Measurements from ENCODE around the gene HSPA4L.

The HSPA4L gene

GRCh38 chr4:127771535-127772275 lies 10.4 kb upstream of the HSPA4L start:
- Histone ChIP-seq H3K4me2 (ENCODE audit: low read depth, low read length, poor library complexity, severe bottlenecking) (no peak overlapping the region), H3K27ac (ENCODE audit: low read depth, low read length) (no peak overlapping the region), H2AFZ (ENCODE audit: low read depth, low read length, severe bottlenecking) (no peak overlapping the region), H3K9ac (ENCODE audit: low read length) (no peak overlapping the region), H3K27me3 (ENCODE audit: low read length) (no peaks in the 10 kb centered on the region), H3K4me3 (ENCODE audit: insufficient read depth, low read length, poor library complexity, severe bottlenecking) (no peak overlapping the region), H3K79me2 (ENCODE audit: insufficient read depth, low read length) (no peaks in the 10 kb centered on the region), H3K9me3 (ENCODE audit: insufficient read depth, low read length) (no peaks in the 10 kb centered on the region), H3K9me2 (replicated peaks; ENCODE audit: insufficient read depth, low read length) (no peaks in the 10 kb centered on the region), H4K20me1 (ENCODE audit: low read depth, low read length) (no peaks in the 10 kb centered on the region), H3K36me3 (ENCODE audit: low read length) (no peaks in the 10 kb centered on the region), H3F3A (ENCODE audit: insufficient read depth) (no peaks in the 10 kb centered on the region)
- TF ChIP-seq EZH2phosphoT487 (conservative IDR thresholded peaks at IDR 0.05; ENCODE audit: low read length) (no peak), CTCF (IDR thresholded peaks at IDR 0.05; ENCODE audit: insufficient read depth, low read length, poor library complexity, severe bottlenecking) (no peak)

- no peaks in the 10 kb centered on the region for H3K79me2 ChIP-seq (ENCODE audit: insufficient read depth, low read length)
- H3K9me2 ChIP-seq (replicated peaks; ENCODE audit: insufficient read depth, low read length) = no peaks in the 10 kb centered on the region
- no peaks in the 10 kb centered on the region for H3K9me3 ChIP-seq (ENCODE audit: insufficient read depth, low read length)
- H3K4me2 ChIP-seq (ENCODE audit: low read depth, low read length, poor library complexity, severe bottlenecking) = no peak overlapping the region
- no peak overlapping the region for H3K9ac ChIP-seq (ENCODE audit: low read length)
- H3K4me3 ChIP-seq (ENCODE audit: insufficient read depth, low read length, poor library complexity, severe bottlenecking) = no peak overlapping the region
- no peak overlapping the region for H2AFZ ChIP-seq (ENCODE audit: low read depth, low read length, severe bottlenecking)
- no peaks in the 10 kb centered on the region for H3F3A ChIP-seq (ENCODE audit: insufficient read depth)
- H3K27ac ChIP-seq (ENCODE audit: low read depth, low read length) = no peak overlapping the region
- no peaks in the 10 kb centered on the region for H3K27me3 ChIP-seq (ENCODE audit: low read length)
- no peak for TF ChIP-seq EZH2phosphoT487 (conservative IDR thresholded peaks at IDR 0.05; ENCODE audit: low read length)
- TF ChIP-seq CTCF (IDR thresholded peaks at IDR 0.05; ENCODE audit: insufficient read depth, low read length, poor library complexity, severe bottlenecking) = no peak
- H3K36me3 ChIP-seq (ENCODE audit: low read length) = no peaks in the 10 kb centered on the region
- no peaks in the 10 kb centered on the region for H4K20me1 ChIP-seq (ENCODE audit: low read depth, low read length)
Measured at GRCh38 chr4:127772769-127773671, 9.1 kb upstream of the HSPA4L start.

DNA sequence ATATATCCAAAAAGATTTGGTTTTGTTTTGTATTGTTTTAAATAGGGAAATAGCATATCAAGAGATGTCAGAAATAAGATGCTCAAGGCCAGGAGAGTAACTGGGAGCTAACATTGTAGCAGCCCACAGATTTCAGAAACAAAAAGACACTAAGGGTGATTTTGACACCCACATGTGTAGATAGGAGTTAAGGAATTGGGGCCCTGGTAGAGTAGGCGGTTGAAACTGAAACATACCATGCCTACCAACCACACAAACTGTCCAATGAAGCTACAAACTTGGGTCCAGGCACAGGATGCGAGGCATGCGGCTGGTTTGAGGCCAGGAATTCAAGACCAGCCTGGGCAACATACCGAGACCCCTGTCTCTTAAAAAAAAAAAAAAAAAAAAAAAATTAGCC lies 6.3 kb upstream of the HSPA4L start:
- Histone ChIP-seq H3K9me3 (ENCODE audit: insufficient read depth, low read length) (no peaks in the 10 kb centered on the region), H3K27me3 (ENCODE audit: low read length) (no peaks in the 10 kb centered on the region), H4K20me1 (ENCODE audit: low read depth, low read length) (no peaks in the 10 kb centered on the region), H3K79me2 (ENCODE audit: insufficient read depth, low read length) (no peaks in the 10 kb centered on the region), H2AFZ (ENCODE audit: low read depth, low read length, severe bottlenecking) (no peak overlapping the region), H3K4me2 (ENCODE audit: low read depth, low read length, poor library complexity, severe bottlenecking) (no peak overlapping the region), H3K9me2 (replicated peaks; ENCODE audit: insufficient read depth, low read length) (no peaks in the 10 kb centered on the region), H3F3A (ENCODE audit: insufficient read depth) (no peaks in the 10 kb centered on the region), H3K36me3 (ENCODE audit: low read length) (no peaks in the 10 kb centered on the region), H3K9ac (ENCODE audit: low read length) (no peak overlapping the region), H3K4me3 (ENCODE audit: insufficient read depth, low read length, poor library complexity, severe bottlenecking) (no peak overlapping the region), H3K27ac (ENCODE audit: low read depth, low read length) (no peak overlapping the region)
- TF ChIP-seq CTCF (IDR thresholded peaks at IDR 0.05; ENCODE audit: insufficient read depth, low read length, poor library complexity, severe bottlenecking) (no peak), EZH2phosphoT487 (conservative IDR thresholded peaks at IDR 0.05; ENCODE audit: low read length) (no peak)
